ENCODE measurements around the gene C16orf89.

DNA sequence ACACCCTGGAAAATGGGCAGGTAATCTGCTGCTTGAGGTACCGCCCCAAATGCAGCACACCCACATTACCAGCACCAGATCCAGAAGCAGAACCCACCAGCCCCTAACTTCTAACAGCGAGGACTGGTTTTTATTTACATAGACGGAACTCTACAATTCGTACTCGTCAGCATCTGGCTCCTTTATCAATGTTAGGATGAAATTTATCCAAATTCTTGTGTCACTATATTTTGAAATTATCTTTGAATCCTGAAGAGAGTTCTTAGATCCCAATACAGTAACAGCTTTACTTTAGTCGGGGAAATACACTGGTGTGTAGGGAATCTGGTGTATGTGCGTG, 5.6 kb upstream of the C16orf89 start:
- TF ChIP-seq, protein P1, sequence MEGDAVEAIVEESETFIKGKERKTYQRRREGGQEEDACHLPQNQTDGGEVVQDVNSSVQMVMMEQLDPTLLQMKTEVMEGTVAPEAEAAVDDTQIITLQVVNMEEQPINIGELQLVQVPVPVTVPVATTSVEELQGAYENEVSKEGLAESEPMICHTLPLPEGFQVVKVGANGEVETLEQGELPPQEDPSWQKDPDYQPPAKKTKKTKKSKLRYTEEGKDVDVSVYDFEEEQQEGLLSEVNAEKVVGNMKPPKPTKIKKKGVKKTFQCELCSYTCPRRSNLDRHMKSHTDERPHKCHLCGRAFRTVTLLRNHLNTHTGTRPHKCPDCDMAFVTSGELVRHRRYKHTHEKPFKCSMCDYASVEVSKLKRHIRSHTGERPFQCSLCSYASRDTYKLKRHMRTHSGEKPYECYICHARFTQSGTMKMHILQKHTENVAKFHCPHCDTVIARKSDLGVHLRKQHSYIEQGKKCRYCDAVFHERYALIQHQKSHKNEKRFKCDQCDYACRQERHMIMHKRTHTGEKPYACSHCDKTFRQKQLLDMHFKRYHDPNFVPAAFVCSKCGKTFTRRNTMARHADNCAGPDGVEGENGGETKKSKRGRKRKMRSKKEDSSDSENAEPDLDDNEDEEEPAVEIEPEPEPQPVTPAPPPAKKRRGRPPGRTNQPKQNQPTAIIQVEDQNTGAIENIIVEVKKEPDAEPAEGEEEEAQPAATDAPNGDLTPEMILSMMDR (IDR thresholded peaks at IDR 0.05) = no peak
- no peak for TF ChIP-seq POLR2A (IDR thresholded peaks at IDR 0.05)
